K562 (cell line): Measurements from ENCODE around the gene POLR3GL. TPM values are rescaled to one million over a fixed set of nuclear protein-coding genes. Genes with fewer than 3 reads are reported as not detected.

Experiments used
- ADNP ChIP-seq: fragments of 200-800 bp; sonication (Bioruptor generic); IDR thresholded peaks from 2 replicates; pipeline ENCODE4 v1.6.1; 2016; ENCODE audit warnings: missing genetic modification characterization, missing compliant biosample characterization
- ATF7 ChIP-seq: fragments of 450-650 bp; IDR thresholded peaks from 2 replicates; pipeline ENCODE4 v1.7.1; 2014; ENCODE audit warnings: mild to moderate bottlenecking, moderate library complexity
- BRF1 ChIP-seq: IDR thresholded peaks from 3 replicates; pipeline ENCODE4 v1.6.1; 2011; ENCODE audit warnings: borderline replicate concordance, mild to moderate bottlenecking; ENCODE audit not compliant: insufficient read length; ENCODE audit errors: extremely low read depth
- CCNT2 ChIP-seq: IDR thresholded peaks from 2 replicates; pipeline ENCODE4 v1.6.1; 2011; ENCODE audit warnings: borderline replicate concordance, low read depth, mild to moderate bottlenecking, moderate library complexity, mixed read lengths, low read length; ENCODE audit not compliant: insufficient read length; ENCODE audit errors: extremely low read depth
- CREBBP ChIP-seq: IDR thresholded peaks from one replicate; pipeline ENCODE4 v1.6.1; 2012; ENCODE audit warnings: low read depth, mild to moderate bottlenecking, control low read depth, inconsistent platforms, low read length
- ESRRB ChIP-seq: fragments of 250-450 bp; sonication (Bioruptor Pico); IDR thresholded peaks from 2 replicates; pipeline ENCODE4 v1.5.0; 2020; ENCODE audit warnings: mild to moderate bottlenecking, moderate library complexity, borderline replicate concordance
- ETS2 ChIP-seq: IDR thresholded peaks from 2 replicates; pipeline ENCODE4 v1.6.1; 2016; ENCODE audit warnings: borderline replicate concordance, missing genetic modification characterization, mild to moderate bottlenecking, moderate library complexity, missing compliant biosample characterization; ENCODE audit not compliant: poor library complexity, severe bottlenecking
- FOS ChIP-seq: IDR thresholded peaks from 3 replicates; pipeline ENCODE4 v1.6.1; 2011; ENCODE audit not compliant: insufficient read length; ENCODE audit errors: extremely low read depth
- GATAD2A ChIP-seq: fragments of 450-650 bp; IDR thresholded peaks from 2 replicates; pipeline ENCODE4 v1.6.1; 2017
- POLR2AphosphoS2 ChIP-seq: IDR thresholded peaks from 2 replicates; pipeline ENCODE4 v1.6.1; 2012; ENCODE audit warnings: low read length, improper control_type of control experiment
- POLR2AphosphoS5 ChIP-seq: IDR thresholded peaks from 2 replicates; pipeline ENCODE4 v1.6.1; 2011; ENCODE audit warnings: mild to moderate bottlenecking, low read depth, low read length, moderate library complexity; ENCODE audit not compliant: control insufficient read depth, insufficient read depth
- RBM14 ChIP-seq: fragments of 200-400 bp; formaldehyde crosslinking; IDR thresholded peaks from 2 replicates; pipeline ENCODE4 v1.6.1; 2018; ENCODE audit warnings: low read depth, mild to moderate bottlenecking, low read length, moderate library complexity, borderline replicate concordance; ENCODE audit not compliant: insufficient read depth
- SMAD2 ChIP-seq: fragments of 150-350 bp; IDR thresholded peaks from 2 replicates; pipeline ENCODE4 v1.6.1; 2014; ENCODE audit warnings: low read depth, mild to moderate bottlenecking, low read length
- TCF7 ChIP-seq: sonication (generic); IDR thresholded peaks from 2 replicates; pipeline ENCODE4 v1.6.1; 2016; ENCODE audit warnings: antibody characterized with exemption, borderline replicate concordance
- ZNF184 ChIP-seq: sonication (generic); formaldehyde crosslinking; IDR thresholded peaks from 2 replicates; pipeline ENCODE4 v1.5.0; 2020; ENCODE audit warnings: missing genetic modification reagents
- ZNF253 ChIP-seq: fragments of 250-450 bp; sonication (Bioruptor Pico); conservative IDR thresholded peaks from 2 replicates; pipeline ENCODE4 v1.6.1; 2021; ENCODE audit warnings: mild to moderate bottlenecking
- ZNF551 ChIP-seq: fragments of 250-450 bp; sonication (Bioruptor Pico); IDR thresholded peaks from 2 replicates; pipeline ENCODE4 v1.5.0; 2021; ENCODE audit warnings: mild to moderate bottlenecking, moderate library complexity
- ZNF57 ChIP-seq: fragments of 450-650 bp; formaldehyde crosslinking; IDR thresholded peaks from 2 replicates; pipeline ENCODE4 v1.4.0; 2020; ENCODE audit warnings: mild to moderate bottlenecking, moderate library complexity
- polyA plus RNA-seq, 8 experiments: library from polyadenylated mRNA; depleted of rRNA in 4 of 8; stranded (reverse) in 5 of 8; unstranded in 3 of 8; fragments of >200 nt; fragmentation: Nextera tagmentation in 2 of 8; fragmentation: Illumina TruSeq in 1 of 8; extraction: Ambion mirVana in 2 of 8; extraction: Trizol in 1 of 8; gene quantifications; 2 replicates each; pipeline versions ENCODE4 v1.2.1 to v1.2.3, GENCODE V29; 2011 to 2014; ENCODE audit warnings: inconsistent platforms in 1 of 8, missing spikeins in 1 of 8
- total RNA-seq, 7 experiments: library from RNA; depleted of rRNA in 6 of 7; stranded (reverse); fragments of >200 nt in 6 of 7; fragmentation: Illumina TruSeq in 2 of 7; extraction: Trizol in 2 of 7; gene quantifications; 2 replicates each; pipeline versions ENCODE4 v1.2.1 to v1.2.3, GENCODE V29; 2011 to 2021; ENCODE audit warnings: low replicate concordance in 1 of 7
- TF ChIP-seq, protein P1 (sequence below): fragments of 450-650 bp; formaldehyde crosslinking; IDR thresholded peaks from 2 replicates; pipeline ENCODE4 v1.4.0; 2020; ENCODE audit warnings: mild to moderate bottlenecking, moderate library complexity
- TF ChIP-seq, protein P2 (sequence below): fragments of 450-650 bp; IDR thresholded peaks from 2 replicates; pipeline ENCODE4 v1.6.1; 2018; ENCODE audit warnings: mild to moderate bottlenecking, low read depth; ENCODE audit not compliant: partially characterized antibody
- TF ChIP-seq, protein P3 (sequence below): sonication (generic); formaldehyde crosslinking; IDR thresholded peaks from 2 replicates; pipeline ENCODE4 v1.9.0; 2022; ENCODE audit warnings: mild to moderate bottlenecking, missing genetic modification reagents
- TF ChIP-seq, protein P4 (sequence below), 2 experiments: fragments of 450-650 bp in 1 of 2; sonication (generic) in 1 of 2; formaldehyde crosslinking; conservative IDR thresholded peaks; 2 replicates each; pipeline versions ENCODE4 v1.4.0 to v1.8.1; 2020 to 2022; ENCODE audit warnings: mild to moderate bottlenecking in 1 of 2, missing genetic modification reagents in 1 of 2
- TF ChIP-seq, protein P5 (sequence below): sonication (generic); formaldehyde crosslinking; IDR thresholded peaks from 2 replicates; pipeline ENCODE4 v1.8.1; 2023; ENCODE audit warnings: mild to moderate bottlenecking, missing genetic modification reagents

Gene POLR3GL
- total and polyA plus RNA-seq, 9 of the 15 experiments (the other 6 are each of a cell fraction or from before 2014, with no cell fraction given), result 14.6 to 48.4 (median 38.2) TPM

DNA sequence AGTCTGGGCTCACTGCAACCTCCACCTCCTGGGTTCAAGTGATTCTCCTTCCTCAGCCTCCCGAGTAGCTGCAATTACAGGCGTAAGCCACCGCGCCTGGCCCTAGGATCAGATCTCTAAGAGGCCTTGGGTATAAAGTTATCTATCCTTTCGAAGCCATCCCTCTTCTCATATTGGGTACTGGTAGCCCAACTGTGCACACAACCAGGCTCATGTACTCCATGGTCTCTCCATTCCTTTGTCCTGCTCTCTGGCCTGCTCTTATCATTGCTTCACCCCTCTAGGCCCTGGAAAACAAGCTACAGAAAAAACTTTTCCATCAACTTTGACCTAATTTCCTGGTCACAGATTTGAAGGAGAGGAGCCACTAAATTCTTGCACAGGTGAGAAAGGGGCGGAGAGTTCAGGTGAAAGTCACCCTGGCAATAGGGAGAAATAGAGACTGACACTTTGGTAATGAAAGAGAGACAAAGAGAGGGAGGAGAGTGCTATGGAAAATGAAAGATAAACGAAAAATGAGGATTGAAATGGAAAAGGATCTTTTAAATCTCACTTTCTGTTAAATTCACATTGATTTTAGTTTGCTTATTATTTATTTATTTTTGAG lies 25.9 kb downstream of the POLR3GL start (continued):
- TF ChIP-seq, protein P1, sequence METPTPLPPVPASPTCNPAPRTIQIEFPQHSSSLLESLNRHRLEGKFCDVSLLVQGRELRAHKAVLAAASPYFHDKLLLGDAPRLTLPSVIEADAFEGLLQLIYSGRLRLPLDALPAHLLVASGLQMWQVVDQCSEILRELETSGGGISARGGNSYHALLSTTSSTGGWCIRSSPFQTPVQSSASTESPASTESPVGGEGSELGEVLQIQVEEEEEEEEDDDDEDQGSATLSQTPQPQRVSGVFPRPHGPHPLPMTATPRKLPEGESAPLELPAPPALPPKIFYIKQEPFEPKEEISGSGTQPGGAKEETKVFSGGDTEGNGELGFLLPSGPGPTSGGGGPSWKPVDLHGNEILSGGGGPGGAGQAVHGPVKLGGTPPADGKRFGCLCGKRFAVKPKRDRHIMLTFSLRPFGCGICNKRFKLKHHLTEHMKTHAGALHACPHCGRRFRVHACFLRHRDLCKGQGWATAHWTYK (CRISPR knock-in tag), result peak; percentile 87
- TF ChIP-seq POLR2AphosphoS2 (peak; percentile 11; the same call in 1 of the 2 replicates), BRF1 (no peak), ZNF57 (CRISPR knock-in tag) (no peak), ESRRB (CRISPR knock-in tag) (peak; percentile 80; the same call in 1 of the 2 replicates), CREBBP (no peak), SMAD2 (no peak), RBM14 (no peak), ZNF184 (CRISPR knock-in tag) (no peak), GATAD2A (no peak), ETS2 (no peak), ZNF551 (CRISPR knock-in tag) (0 out of 2 replicates have a peak, but pooled peaks have one; percentile 55), FOS (no peak), ZNF253 (0 out of 2 replicates have a peak, but pooled peaks have one; percentile 11), ATF7 (peak; percentile 16; the same call in 1 of the 2 replicates), CCNT2 (no peak), TCF7 (no peak), POLR2AphosphoS5 (no peak; the same call in 1 of the 2 replicates), ADNP (tag) (no peak)
- TF ChIP-seq, protein P2, sequence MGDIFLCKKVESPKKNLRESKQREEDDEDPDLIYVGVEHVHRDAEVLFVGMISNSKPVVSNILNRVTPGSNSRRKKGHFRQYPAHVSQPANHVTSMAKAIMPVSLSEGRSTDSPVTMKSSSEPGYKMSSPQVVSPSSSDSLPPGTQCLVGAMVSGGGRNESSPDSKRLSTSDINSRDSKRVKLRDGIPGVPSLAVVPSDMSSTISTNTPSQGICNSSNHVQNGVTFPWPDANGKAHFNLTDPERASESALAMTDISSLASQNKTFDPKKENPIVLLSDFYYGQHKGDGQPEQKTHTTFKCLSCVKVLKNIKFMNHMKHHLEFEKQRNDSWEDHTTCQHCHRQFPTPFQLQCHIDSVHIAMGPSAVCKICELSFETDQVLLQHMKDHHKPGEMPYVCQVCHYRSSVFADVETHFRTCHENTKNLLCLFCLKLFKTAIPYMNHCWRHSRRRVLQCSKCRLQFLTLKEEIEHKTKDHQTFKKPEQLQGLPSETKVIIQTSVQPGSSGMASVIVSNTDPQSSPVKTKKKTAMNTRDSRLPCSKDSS, result no peak
- TF ChIP-seq, protein P3, sequence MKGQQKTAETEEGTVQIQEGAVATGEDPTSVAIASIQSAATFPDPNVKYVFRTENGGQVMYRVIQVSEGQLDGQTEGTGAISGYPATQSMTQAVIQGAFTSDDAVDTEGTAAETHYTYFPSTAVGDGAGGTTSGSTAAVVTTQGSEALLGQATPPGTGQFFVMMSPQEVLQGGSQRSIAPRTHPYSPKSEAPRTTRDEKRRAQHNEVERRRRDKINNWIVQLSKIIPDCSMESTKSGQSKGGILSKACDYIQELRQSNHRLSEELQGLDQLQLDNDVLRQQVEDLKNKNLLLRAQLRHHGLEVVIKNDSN (CRISPR knock-in tag), result no peak
- TF ChIP-seq, protein P4, sequence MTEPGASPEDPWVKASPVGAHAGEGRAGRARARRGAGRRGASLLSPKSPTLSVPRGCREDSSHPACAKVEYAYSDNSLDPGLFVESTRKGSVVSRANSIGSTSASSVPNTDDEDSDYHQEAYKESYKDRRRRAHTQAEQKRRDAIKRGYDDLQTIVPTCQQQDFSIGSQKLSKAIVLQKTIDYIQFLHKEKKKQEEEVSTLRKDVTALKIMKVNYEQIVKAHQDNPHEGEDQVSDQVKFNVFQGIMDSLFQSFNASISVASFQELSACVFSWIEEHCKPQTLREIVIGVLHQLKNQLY (CRISPR knock-in tag; conservative IDR thresholded peaks at IDR 0.05), result 0 out of 4 replicates have a peak, but pooled peaks of 1 of the 2 experiments have one; percentile 13
- TF ChIP-seq, protein P5, sequence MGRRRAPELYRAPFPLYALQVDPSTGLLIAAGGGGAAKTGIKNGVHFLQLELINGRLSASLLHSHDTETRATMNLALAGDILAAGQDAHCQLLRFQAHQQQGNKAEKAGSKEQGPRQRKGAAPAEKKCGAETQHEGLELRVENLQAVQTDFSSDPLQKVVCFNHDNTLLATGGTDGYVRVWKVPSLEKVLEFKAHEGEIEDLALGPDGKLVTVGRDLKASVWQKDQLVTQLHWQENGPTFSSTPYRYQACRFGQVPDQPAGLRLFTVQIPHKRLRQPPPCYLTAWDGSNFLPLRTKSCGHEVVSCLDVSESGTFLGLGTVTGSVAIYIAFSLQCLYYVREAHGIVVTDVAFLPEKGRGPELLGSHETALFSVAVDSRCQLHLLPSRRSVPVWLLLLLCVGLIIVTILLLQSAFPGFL (CRISPR knock-in tag), result no peak
